ENCODE results near the gene SMCP. TPM values are rescaled to one million over a fixed set of nuclear protein-coding genes. Genes with fewer than 3 reads are reported as not detected.

The SMCP gene
- total RNA-seq, 1 experiment from 2014 or later: not detected

DNA sequence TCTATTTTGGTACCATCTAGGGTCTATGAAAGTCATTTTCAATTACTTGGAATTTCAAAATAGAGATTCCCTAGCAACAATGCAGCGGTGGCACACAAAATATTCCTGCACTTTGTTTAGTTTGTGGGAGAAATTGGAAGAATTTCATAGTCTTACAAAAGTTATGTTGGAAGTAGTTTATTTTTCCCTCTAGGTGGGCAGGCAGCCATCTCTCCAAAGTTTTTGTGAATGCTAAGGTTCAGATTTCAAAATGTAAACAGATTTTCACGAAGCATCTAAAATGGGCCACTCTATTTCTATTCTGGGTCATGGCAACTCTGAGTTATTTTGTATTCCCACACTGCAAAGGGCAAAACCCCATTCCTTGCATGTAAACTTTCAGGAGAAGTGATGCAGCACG lies 8.0 kb downstream of the SMCP start:
- Histone ChIP-seq H3K9me3 (no peaks in the 10 kb centered on the region), H3K36me3 (ENCODE audit: control insufficient read depth, insufficient read depth, low read length) (no peaks in the 10 kb centered on the region), H3K27me3 (replicated peaks; ENCODE audit: control insufficient read depth, insufficient read depth, low read length) (no peaks in the 10 kb centered on the region; the same call in none of the 2 replicates), H3K4me1 (no peaks in the 10 kb centered on the region), H3K4me3 (ENCODE audit: low read depth, low read length) (no peak overlapping the region)
- Mint-ChIP-seq H3K36me3 (ENCODE audit: insufficient read depth, unreplicated experiment) (no peaks in the 10 kb centered on the region), H3K27me3 (ENCODE audit: insufficient read depth, unreplicated experiment) (peaks cover 14% of the 10 kb centered on the region), H3K4me1 (ENCODE audit: low read depth, unreplicated experiment) (no peaks in the 10 kb centered on the region), H3K9me3 (ENCODE audit: unreplicated experiment) (no peaks in the 10 kb centered on the region), H3K4me3 (ENCODE audit: unreplicated experiment) (no peak overlapping the region), H3K27ac (ENCODE audit: unreplicated experiment) (no peak overlapping the region)
- no TSS peak for BruUV-seq (replicated peaks)
- intact Hi-C loops (cut with micrococcal nuclease; ENCODE audit: unreplicated experiment): no loop called here
- no peak for TF ChIP-seq CTCF (IDR thresholded peaks at IDR 0.05; ENCODE audit: insufficient read depth in 1 of 2, low read depth in 1 of 2, low read length in 1 of 2, severe bottlenecking in 1 of 2, unreplicated experiment in 1 of 2)
- CTCF ChIA-PET: no interaction called here
- POLR2A ChIA-PET: no interaction called here
- DNase-seq: no peak

DNA sequence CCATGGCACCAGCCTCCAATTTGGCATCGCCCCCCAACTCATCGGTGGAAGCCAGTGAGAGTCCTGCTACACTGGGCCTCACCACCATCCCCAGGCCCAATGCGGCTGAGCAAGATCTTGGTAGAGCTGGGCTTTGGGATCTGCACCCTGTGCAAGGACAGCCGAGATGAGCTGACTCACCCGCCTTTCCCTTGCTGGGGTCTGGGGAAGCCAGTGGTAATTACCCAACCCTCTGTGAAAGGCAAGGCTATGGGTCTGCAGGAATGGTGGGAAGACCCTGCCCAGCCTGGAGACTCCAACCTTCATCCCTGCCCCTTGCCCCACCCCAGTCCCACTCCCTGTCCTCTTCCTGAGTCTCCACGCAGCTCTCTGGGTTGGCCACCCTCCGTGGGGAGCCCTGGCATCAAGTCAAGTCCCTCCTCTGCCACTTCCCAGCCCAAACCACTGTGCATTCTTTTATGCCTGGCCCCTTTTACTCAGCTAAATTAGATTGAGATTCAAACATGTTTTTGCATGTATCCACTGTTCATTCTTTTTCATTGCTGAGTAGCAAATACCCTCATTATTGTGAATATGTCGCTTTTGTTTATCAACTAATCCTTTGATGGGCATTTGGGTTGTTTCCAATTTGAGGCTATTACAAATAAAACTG lies 8.8 kb downstream of the SMCP start:
- TF ChIP-seq CTCF (IDR thresholded peaks at IDR 0.05; ENCODE audit: insufficient read depth in 1 of 2, low read depth in 1 of 2, low read length in 1 of 2, severe bottlenecking in 1 of 2, unreplicated experiment in 1 of 2): no peak
- intact Hi-C loops (cut with micrococcal nuclease; ENCODE audit: unreplicated experiment): no loop called here
- ChIA-PET CTCF (no interaction called here), POLR2A (no interaction called here)
- no peaks in the 10 kb centered on the region for H3K36me3 ChIP-seq (ENCODE audit: control insufficient read depth, insufficient read depth, low read length)
- no peaks in the 10 kb centered on the region for H3K4me1 ChIP-seq
- no peaks in the 10 kb centered on the region for H3K36me3 Mint-ChIP-seq (ENCODE audit: insufficient read depth, unreplicated experiment)
- H3K4me1 Mint-ChIP-seq (ENCODE audit: low read depth, unreplicated experiment): no peaks in the 10 kb centered on the region
- H3K4me3 ChIP-seq (ENCODE audit: low read depth, low read length): no peak overlapping the region
- no peak overlapping the region for H3K4me3 Mint-ChIP-seq (ENCODE audit: unreplicated experiment)
- no peak overlapping the region for H3K27ac Mint-ChIP-seq (ENCODE audit: unreplicated experiment)
- H3K9me3 ChIP-seq: no peaks in the 10 kb centered on the region
- H3K9me3 Mint-ChIP-seq (ENCODE audit: unreplicated experiment): no peaks in the 10 kb centered on the region
- no TSS peak for BruUV-seq (replicated peaks)
- DNase-seq: no peak
- H3K27me3 ChIP-seq (replicated peaks; ENCODE audit: control insufficient read depth, insufficient read depth, low read length): no peaks in the 10 kb centered on the region; the same call in none of the 2 replicates
- peaks cover 14% of the 10 kb centered on the region for H3K27me3 Mint-ChIP-seq (ENCODE audit: insufficient read depth, unreplicated experiment)

DNA sequence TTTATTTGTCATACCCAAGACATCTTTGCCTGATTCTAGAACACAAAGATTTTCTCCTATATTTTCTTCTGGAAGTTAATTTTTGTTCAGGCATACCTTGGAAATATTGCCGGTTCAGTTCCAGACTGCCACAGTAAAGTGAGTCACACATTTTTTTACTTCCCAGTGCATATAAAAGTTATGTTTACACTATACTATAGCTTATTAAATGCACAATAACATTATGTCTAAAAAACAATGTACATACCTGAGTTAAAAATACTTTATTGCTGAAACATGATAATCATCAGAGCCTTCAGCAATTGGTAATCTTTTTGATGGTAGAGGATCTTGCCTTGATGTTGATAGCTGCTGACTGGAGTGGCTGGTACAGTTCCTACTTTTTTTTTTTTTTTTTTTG lies 10.0 kb downstream of the SMCP start:
- H3K4me3 Mint-ChIP-seq (ENCODE audit: unreplicated experiment): no peak overlapping the region
- no peak for DNase-seq
- Histone ChIP-seq H3K27me3 (replicated peaks; ENCODE audit: control insufficient read depth, insufficient read depth, low read length) (no peaks in the 10 kb centered on the region; the same call in none of the 2 replicates), H3K36me3 (ENCODE audit: control insufficient read depth, insufficient read depth, low read length) (no peaks in the 10 kb centered on the region), H3K9me3 (no peaks in the 10 kb centered on the region), H3K4me3 (ENCODE audit: low read depth, low read length) (no peak overlapping the region), H3K4me1 (no peaks in the 10 kb centered on the region)
- no peak overlapping the region for H3K27ac Mint-ChIP-seq (ENCODE audit: unreplicated experiment)
- BruUV-seq (replicated peaks): no TSS peak
- intact Hi-C loops (cut with micrococcal nuclease; ENCODE audit: unreplicated experiment): no loop called here
- H3K4me1 Mint-ChIP-seq (ENCODE audit: low read depth, unreplicated experiment): no peaks in the 10 kb centered on the region
- ChIA-PET CTCF (no interaction called here), POLR2A (no interaction called here)
- peaks cover 16% of the 10 kb centered on the region for H3K27me3 Mint-ChIP-seq (ENCODE audit: insufficient read depth, unreplicated experiment)
- no peak for TF ChIP-seq CTCF (IDR thresholded peaks at IDR 0.05; ENCODE audit: insufficient read depth in 1 of 2, low read depth in 1 of 2, low read length in 1 of 2, severe bottlenecking in 1 of 2, unreplicated experiment in 1 of 2)
- no peaks in the 10 kb centered on the region for H3K36me3 Mint-ChIP-seq (ENCODE audit: insufficient read depth, unreplicated experiment)
- H3K9me3 Mint-ChIP-seq (ENCODE audit: unreplicated experiment): no peaks in the 10 kb centered on the region

Data from Caco-2 (cell line).